DND-41 (cell line): Measurements from ENCODE around the gene TGM5.
"Not testable (repeated sequence)": the region's sequence is repeated elsewhere in the genome, so short reads cannot be mapped to it uniquely, and the experiment has no call there.

Experiments
- ATAC-seq: fragments of 200-7000 bp; cut with Tn5 transposase; 3 replicates; pipeline ENCODE4 v1.9.1; 2021; ENCODE audit warnings: low read depth; ENCODE audit not compliant: insufficient read depth
- DNase-seq: peaks from one replicate; pipeline ENCODE4 v3.0.0-alpha.2; 2020
- H2AFZ ChIP-seq: 2 replicates; pipeline ENCODE4 v1.6.0; 2012; ENCODE audit warnings: low read depth, low read length
- H3K27ac ChIP-seq: 2 replicates; pipeline ENCODE4 v1.5.1; 2012; ENCODE audit warnings: low read length, inconsistent platforms
- H3K27me3 ChIP-seq: fragments of 200-600 bp; sonication (generic); 2 replicates; pipeline ENCODE4 v1.6.0; 2012; ENCODE audit warnings: low read length, mild to moderate bottlenecking, inconsistent platforms; ENCODE audit not compliant: insufficient read depth, poor library complexity
- H3K36me3 ChIP-seq: 2 replicates; pipeline ENCODE4 v1.5.1; 2012; ENCODE audit warnings: low read length, inconsistent platforms; ENCODE audit not compliant: insufficient read depth
- H3K4me1 ChIP-seq: 2 replicates; pipeline ENCODE4 v1.5.1; 2012; ENCODE audit warnings: mild to moderate bottlenecking, low read length; ENCODE audit not compliant: insufficient read depth
- H3K4me2 ChIP-seq: 2 replicates; pipeline ENCODE4 v1.6.0; 2012; ENCODE audit warnings: mild to moderate bottlenecking, moderate library complexity, low read length, inconsistent platforms; ENCODE audit not compliant: insufficient read depth
- H3K4me3 ChIP-seq, 2 experiments: fragments of 200-600 bp in 1 of 2; shearing (Covaris generic) in 1 of 2; 2 replicates each; pipeline ENCODE4 v1.5.1; 2012 to 2016; ENCODE audit warnings: inconsistent platforms in 2 of 2, low read length in 2 of 2, mild to moderate bottlenecking in 2 of 2, low read depth in 1 of 2, moderate library complexity in 1 of 2
- H3K79me2 ChIP-seq: 2 replicates; pipeline ENCODE4 v1.6.0; 2012; ENCODE audit warnings: low read length, inconsistent platforms; ENCODE audit not compliant: insufficient read depth
- H3K9ac ChIP-seq: 2 replicates; pipeline ENCODE4 v1.6.0; 2012; ENCODE audit warnings: low read depth, mild to moderate bottlenecking, inconsistent platforms, low read length, moderate library complexity
- H3K9me3 ChIP-seq: 2 replicates; pipeline ENCODE4 v1.5.1; 2012; ENCODE audit warnings: low read length, moderate library complexity, mild to moderate bottlenecking, inconsistent platforms; ENCODE audit not compliant: insufficient read depth, severe bottlenecking
- H4K20me1 ChIP-seq: 2 replicates; pipeline ENCODE4 v1.6.0; 2012; ENCODE audit warnings: low read length; ENCODE audit not compliant: insufficient read depth
- CTCF ChIP-seq: IDR thresholded peaks from 2 replicates; pipeline ENCODE4 v1.5.1; 2012; ENCODE audit warnings: borderline replicate concordance, low read length, moderate library complexity, mild to moderate bottlenecking; ENCODE audit not compliant: poor library complexity, severe bottlenecking; ENCODE audit errors: extremely low read depth
- EZH2 ChIP-seq: IDR thresholded peaks from 3 replicates; pipeline ENCODE4 v1.6.1; 2012; ENCODE audit warnings: borderline replicate concordance, low read depth, mild to moderate bottlenecking, moderate library complexity, low read length, inconsistent platforms; ENCODE audit not compliant: severe bottlenecking

Gene TGM5

GRCh38 chr15:43199945-43200488 is 66.7 kb downstream of the TGM5 start:
- DNase-seq (no peak), ATAC-seq (0 out of 3 replicates have a peak, but pooled peaks have one; percentile 29)
- TF ChIP-seq EZH2: no peak
- no peak for TF ChIP-seq CTCF
- Histone ChIP-seq H3K79me2 (no peaks in the 10 kb centered on the region), H3K4me3 (no peak overlapping the region), H4K20me1 (no peaks in the 10 kb centered on the region), H3K9me3 (no peaks in the 10 kb centered on the region), H3K9ac (no peak overlapping the region), H3K4me1 (no peaks in the 10 kb centered on the region), H2AFZ (no peak overlapping the region), H3K36me3 (peaks cover 6% of the 10 kb centered on the region; the same call in 1 of the 2 replicates), H3K27me3 (no peaks in the 10 kb centered on the region), H3K27ac (no peak overlapping the region), H3K4me2 (no peak overlapping the region)

DNA sequence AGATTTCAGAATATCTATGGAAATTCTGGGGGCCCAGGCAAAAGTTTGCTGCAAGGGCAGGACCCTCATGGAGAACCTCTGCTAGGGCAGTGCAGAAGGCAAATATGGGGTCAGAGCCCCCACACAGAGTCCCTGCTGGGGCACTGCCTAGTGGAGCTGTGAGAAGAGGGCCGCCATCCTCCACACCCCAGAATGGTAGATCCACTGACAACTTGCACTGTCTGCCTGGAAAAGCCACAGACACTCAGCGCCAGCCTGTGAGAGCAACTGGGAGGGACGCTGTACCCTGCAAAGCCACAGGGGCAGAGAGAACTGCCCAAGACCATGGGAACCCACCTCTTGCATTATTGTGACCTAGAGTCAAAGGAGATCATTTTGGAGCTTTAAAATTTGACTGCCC is 67.7 kb downstream of the TGM5 start:
- H3K79me2 ChIP-seq: no peaks in the 10 kb centered on the region
- ATAC-seq (no peak), DNase-seq (no peak)
- no peak overlapping the region for H3K9ac ChIP-seq
- H3K4me3 ChIP-seq: no peak overlapping the region
- H3K36me3 ChIP-seq: peaks cover 13% of the 10 kb centered on the region; the same call in 1 of the 2 replicates
- TF ChIP-seq EZH2 (no peak), CTCF (no peak)
- H2AFZ ChIP-seq: no peak overlapping the region
- no peaks in the 10 kb centered on the region for H3K9me3 ChIP-seq
- H3K4me1 ChIP-seq: no peaks in the 10 kb centered on the region
- no peak overlapping the region for H3K27ac ChIP-seq
- H3K27me3 ChIP-seq: no peaks in the 10 kb centered on the region
- no peaks in the 10 kb centered on the region for H4K20me1 ChIP-seq
- H3K4me2 ChIP-seq: no peak overlapping the region

DNA sequence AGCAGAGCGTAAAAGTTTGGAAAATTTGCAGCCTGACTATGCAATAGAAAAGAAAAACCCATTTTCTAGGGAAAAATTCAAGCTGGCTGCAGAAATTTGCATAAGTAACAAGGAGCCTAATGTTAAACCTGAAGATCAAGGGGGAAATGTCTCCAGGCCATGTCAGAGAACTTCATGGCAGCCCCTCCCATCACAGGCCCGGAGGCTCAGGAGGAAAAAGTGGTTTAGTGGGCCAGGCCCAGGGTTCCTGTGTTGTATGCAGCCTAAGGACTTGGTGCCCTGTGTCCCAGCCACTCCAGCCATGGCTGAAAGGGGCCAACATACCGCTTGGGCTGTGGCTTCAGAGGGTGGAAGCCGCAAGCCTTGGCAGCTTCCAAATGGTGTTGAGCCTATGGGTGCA is 68.2 kb downstream of the TGM5 start:
- H3K4me3 ChIP-seq, H3K9me3 ChIP-seq, H3K9ac ChIP-seq, H2AFZ ChIP-seq, ATAC-seq, H4K20me1 ChIP-seq, H3K4me1 ChIP-seq, H3K79me2 ChIP-seq, DNase-seq, H3K27me3 ChIP-seq, H3K4me2 ChIP-seq, H3K27ac ChIP-seq: not testable (repeated sequence)
- H3K36me3 ChIP-seq: peaks cover 13% of the 10 kb centered on the region; the same call in 1 of the 2 replicates

DNA sequence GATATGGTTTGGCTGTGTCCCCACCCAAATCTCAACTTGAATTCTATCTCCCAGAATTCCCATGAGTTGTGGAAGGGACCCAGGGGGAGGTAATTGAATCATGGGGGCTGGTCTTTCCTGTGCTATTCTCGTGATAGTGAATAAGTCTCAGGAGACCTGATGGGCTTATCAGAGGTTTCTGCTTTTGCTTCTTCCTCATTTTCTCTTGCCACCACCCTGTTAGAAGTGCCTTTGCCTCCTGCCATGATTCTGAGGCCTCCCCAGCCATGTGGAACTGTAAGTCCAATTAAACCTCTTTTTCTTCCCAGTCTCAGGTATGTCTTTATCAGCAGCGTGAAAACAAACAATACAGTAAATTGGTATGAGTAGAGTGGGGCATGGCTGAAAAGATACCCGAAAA is 69.0 kb downstream of the TGM5 start:
- not testable (repeated sequence) for H3K9ac ChIP-seq, H3K4me1 ChIP-seq, H3K4me3 ChIP-seq, DNase-seq, ATAC-seq, H4K20me1 ChIP-seq, H3K27ac ChIP-seq, H3K4me2 ChIP-seq, H3K27me3 ChIP-seq, H3K79me2 ChIP-seq, H2AFZ ChIP-seq, H3K9me3 ChIP-seq
- H3K36me3 ChIP-seq: peaks cover 16% of the 10 kb centered on the region; the same call in 1 of the 2 replicates
